ENCODE data around the gene VWF.

- TF ChIP-seq CTCF (conservative IDR thresholded peaks at IDR 0.05; ENCODE audit: low read depth in 2 of 2) = no peak
- TF ChIP-seq, protein P1, sequence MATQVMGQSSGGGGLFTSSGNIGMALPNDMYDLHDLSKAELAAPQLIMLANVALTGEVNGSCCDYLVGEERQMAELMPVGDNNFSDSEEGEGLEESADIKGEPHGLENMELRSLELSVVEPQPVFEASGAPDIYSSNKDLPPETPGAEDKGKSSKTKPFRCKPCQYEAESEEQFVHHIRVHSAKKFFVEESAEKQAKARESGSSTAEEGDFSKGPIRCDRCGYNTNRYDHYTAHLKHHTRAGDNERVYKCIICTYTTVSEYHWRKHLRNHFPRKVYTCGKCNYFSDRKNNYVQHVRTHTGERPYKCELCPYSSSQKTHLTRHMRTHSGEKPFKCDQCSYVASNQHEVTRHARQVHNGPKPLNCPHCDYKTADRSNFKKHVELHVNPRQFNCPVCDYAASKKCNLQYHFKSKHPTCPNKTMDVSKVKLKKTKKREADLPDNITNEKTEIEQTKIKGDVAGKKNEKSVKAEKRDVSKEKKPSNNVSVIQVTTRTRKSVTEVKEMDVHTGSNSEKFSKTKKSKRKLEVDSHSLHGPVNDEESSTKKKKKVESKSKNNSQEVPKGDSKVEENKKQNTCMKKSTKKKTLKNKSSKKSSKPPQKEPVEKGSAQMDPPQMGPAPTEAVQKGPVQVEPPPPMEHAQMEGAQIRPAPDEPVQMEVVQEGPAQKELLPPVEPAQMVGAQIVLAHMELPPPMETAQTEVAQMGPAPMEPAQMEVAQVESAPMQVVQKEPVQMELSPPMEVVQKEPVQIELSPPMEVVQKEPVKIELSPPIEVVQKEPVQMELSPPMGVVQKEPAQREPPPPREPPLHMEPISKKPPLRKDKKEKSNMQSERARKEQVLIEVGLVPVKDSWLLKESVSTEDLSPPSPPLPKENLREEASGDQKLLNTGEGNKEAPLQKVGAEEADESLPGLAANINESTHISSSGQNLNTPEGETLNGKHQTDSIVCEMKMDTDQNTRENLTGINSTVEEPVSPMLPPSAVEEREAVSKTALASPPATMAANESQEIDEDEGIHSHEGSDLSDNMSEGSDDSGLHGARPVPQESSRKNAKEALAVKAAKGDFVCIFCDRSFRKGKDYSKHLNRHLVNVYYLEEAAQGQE (IDR thresholded peaks at IDR 0.05; ENCODE audit: unreplicated experiment) = no peak
- TF ChIP-seq POLR2AphosphoS5 (IDR thresholded peaks at IDR 0.05; ENCODE audit: low read depth) = no peak
- TF ChIP-seq EZH2 (IDR thresholded peaks at IDR 0.05; ENCODE audit: low read depth, unreplicated experiment) = no peak
- TF ChIP-seq EZH2phosphoT487 (IDR thresholded peaks at IDR 0.05; ENCODE audit: unreplicated experiment) = no peak
- TF ChIP-seq CREB1 (CRISPR knock-in tag; IDR thresholded peaks at IDR 0.05; ENCODE audit: low read depth) = no peak
- no peak for TF ChIP-seq STAT1 (IDR thresholded peaks at IDR 0.05; ENCODE audit: unreplicated experiment)
- TF ChIP-seq NANOG (IDR thresholded peaks at IDR 0.05; ENCODE audit: borderline replicate concordance) = no peak
- TF ChIP-seq ZNF114 (CRISPR knock-in tag; IDR thresholded peaks at IDR 0.05) = no peak
- no peak for TF ChIP-seq ETS1 (IDR thresholded peaks at IDR 0.05)
These were observed 31.4 kb downstream of the VWF start for GRCh38 chr12:6092784-6093722.
